ENCODE results near the gene PLEK. TPM values are rescaled to one million over a fixed set of nuclear protein-coding genes. Genes with fewer than 3 reads are reported as not detected.

The PLEK gene
- polyA plus RNA-seq, 1 donor from 2014 or later: 0.07 TPM

- Histone ChIP-seq H3K27ac (ENCODE audit: low read length) (no peak overlapping the region), H3K9me2 (ENCODE audit: insufficient read depth, low read length) (no peaks in the 10 kb centered on the region), H2AFZ (ENCODE audit: low read depth, low read length) (no peak overlapping the region), H3K9ac (ENCODE audit: low read length) (no peak overlapping the region), H3K4me3 (ENCODE audit: low read length) (no peak overlapping the region), H4K20me1 (ENCODE audit: insufficient read depth) (no peaks in the 10 kb centered on the region), H3K36me3 (ENCODE audit: insufficient read depth, low read length) (no peaks in the 10 kb centered on the region), H3K9me3 (ENCODE audit: low read length) (no peaks in the 10 kb centered on the region), H3F3A (ENCODE audit: insufficient read depth, low read length, poor library complexity, severe bottlenecking) (no peaks in the 10 kb centered on the region), H3K79me2 (replicated peaks; ENCODE audit: insufficient read depth, low read length) (no peaks in the 10 kb centered on the region), H3K27me3 (ENCODE audit: insufficient read depth, low read depth, low read length) (no peaks in the 10 kb centered on the region), H3K4me2 (ENCODE audit: low read length) (no peak overlapping the region)
- no peak for TF ChIP-seq RAD21 (conservative IDR thresholded peaks at IDR 0.05)
- TF ChIP-seq REST (IDR thresholded peaks at IDR 0.05; ENCODE audit: borderline replicate concordance): no peak
- TF ChIP-seq MXI1 (conservative IDR thresholded peaks at IDR 0.05; ENCODE audit: poor library complexity, severe bottlenecking): no peak
- TF ChIP-seq EZH2 (IDR thresholded peaks at IDR 0.05; ENCODE audit: borderline replicate concordance, insufficient read depth, low read length, poor library complexity, severe bottlenecking): no peak
- TF ChIP-seq, protein P1, sequence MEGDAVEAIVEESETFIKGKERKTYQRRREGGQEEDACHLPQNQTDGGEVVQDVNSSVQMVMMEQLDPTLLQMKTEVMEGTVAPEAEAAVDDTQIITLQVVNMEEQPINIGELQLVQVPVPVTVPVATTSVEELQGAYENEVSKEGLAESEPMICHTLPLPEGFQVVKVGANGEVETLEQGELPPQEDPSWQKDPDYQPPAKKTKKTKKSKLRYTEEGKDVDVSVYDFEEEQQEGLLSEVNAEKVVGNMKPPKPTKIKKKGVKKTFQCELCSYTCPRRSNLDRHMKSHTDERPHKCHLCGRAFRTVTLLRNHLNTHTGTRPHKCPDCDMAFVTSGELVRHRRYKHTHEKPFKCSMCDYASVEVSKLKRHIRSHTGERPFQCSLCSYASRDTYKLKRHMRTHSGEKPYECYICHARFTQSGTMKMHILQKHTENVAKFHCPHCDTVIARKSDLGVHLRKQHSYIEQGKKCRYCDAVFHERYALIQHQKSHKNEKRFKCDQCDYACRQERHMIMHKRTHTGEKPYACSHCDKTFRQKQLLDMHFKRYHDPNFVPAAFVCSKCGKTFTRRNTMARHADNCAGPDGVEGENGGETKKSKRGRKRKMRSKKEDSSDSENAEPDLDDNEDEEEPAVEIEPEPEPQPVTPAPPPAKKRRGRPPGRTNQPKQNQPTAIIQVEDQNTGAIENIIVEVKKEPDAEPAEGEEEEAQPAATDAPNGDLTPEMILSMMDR (IDR thresholded peaks at IDR 0.05; ENCODE audit: poor library complexity, severe bottlenecking): no peak
- no peak for TF ChIP-seq TAF1 (IDR thresholded peaks at IDR 0.05; ENCODE audit: low read depth)
- no peak for TF ChIP-seq SMC3 (conservative IDR thresholded peaks at IDR 0.05; ENCODE audit: poor library complexity)
- TF ChIP-seq POLR2AphosphoS5 (IDR thresholded peaks at IDR 0.05): no peak
- no peak for TF ChIP-seq EP300 (conservative IDR thresholded peaks at IDR 0.05; ENCODE audit: poor library complexity, severe bottlenecking)
Observed at GRCh38 chr2:68428746-68429145, 63.7 kb downstream of the PLEK start.

- Histone ChIP-seq H3K27ac (ENCODE audit: low read length) (no peak overlapping the region), H3K4me3 (ENCODE audit: low read length) (no peak overlapping the region), H3K9me3 (ENCODE audit: low read length) (no peaks in the 10 kb centered on the region), H3K27me3 (ENCODE audit: insufficient read depth, low read depth, low read length) (no peaks in the 10 kb centered on the region), H3K36me3 (ENCODE audit: insufficient read depth, low read length) (no peaks in the 10 kb centered on the region), H2AFZ (ENCODE audit: low read depth, low read length) (no peak overlapping the region), H3K9me2 (ENCODE audit: insufficient read depth, low read length) (no peaks in the 10 kb centered on the region), H3K4me2 (ENCODE audit: low read length) (no peak overlapping the region), H3K9ac (ENCODE audit: low read length) (no peak overlapping the region), H3F3A (ENCODE audit: insufficient read depth, low read length, poor library complexity, severe bottlenecking) (no peaks in the 10 kb centered on the region), H3K79me2 (replicated peaks; ENCODE audit: insufficient read depth, low read length) (no peaks in the 10 kb centered on the region), H4K20me1 (ENCODE audit: insufficient read depth) (no peaks in the 10 kb centered on the region)
- TF ChIP-seq EZH2 (IDR thresholded peaks at IDR 0.05; ENCODE audit: borderline replicate concordance, insufficient read depth, low read length, poor library complexity, severe bottlenecking) (no peak), POLR2AphosphoS5 (IDR thresholded peaks at IDR 0.05) (no peak), MXI1 (conservative IDR thresholded peaks at IDR 0.05; ENCODE audit: poor library complexity, severe bottlenecking) (no peak), SMC3 (conservative IDR thresholded peaks at IDR 0.05; ENCODE audit: poor library complexity) (no peak), REST (IDR thresholded peaks at IDR 0.05; ENCODE audit: borderline replicate concordance) (no peak), RAD21 (conservative IDR thresholded peaks at IDR 0.05) (no peak), TAF1 (IDR thresholded peaks at IDR 0.05; ENCODE audit: low read depth) (no peak), EP300 (conservative IDR thresholded peaks at IDR 0.05; ENCODE audit: poor library complexity, severe bottlenecking) (no peak)
- TF ChIP-seq, protein P1 (IDR thresholded peaks at IDR 0.05; ENCODE audit: poor library complexity, severe bottlenecking): no peak
Observed at GRCh38 chr2:68429311-68429826, 64.3 kb downstream of the PLEK start.
